ENCODE results near the gene CD164L2. TPM values are rescaled to one million over a fixed set of nuclear protein-coding genes. Genes with fewer than 3 reads are reported as not detected.

Gene CD164L2
- total RNA-seq, 1 donor from 2014 or later = not detected

GRCh38 chr1:27380766-27381733 lies 2.1 kb downstream of the CD164L2 start:
- DNase-seq = no peak
- Mint-ChIP-seq H3K36me3 (ENCODE audit: unreplicated experiment) (no peaks in the 10 kb centered on the region), H3K4me3 (ENCODE audit: unreplicated experiment) (no peak overlapping the region), H3K4me1 (ENCODE audit: low read depth, unreplicated experiment) (peaks cover 4% of the 10 kb centered on the region), H3K27me3 (ENCODE audit: unreplicated experiment) (peaks cover 10% of the 10 kb centered on the region), H3K9me3 (ENCODE audit: unreplicated experiment) (peaks cover 4% of the 10 kb centered on the region), H3K27ac (ENCODE audit: unreplicated experiment) (no peak overlapping the region)
- TF ChIP-seq, protein P1, sequence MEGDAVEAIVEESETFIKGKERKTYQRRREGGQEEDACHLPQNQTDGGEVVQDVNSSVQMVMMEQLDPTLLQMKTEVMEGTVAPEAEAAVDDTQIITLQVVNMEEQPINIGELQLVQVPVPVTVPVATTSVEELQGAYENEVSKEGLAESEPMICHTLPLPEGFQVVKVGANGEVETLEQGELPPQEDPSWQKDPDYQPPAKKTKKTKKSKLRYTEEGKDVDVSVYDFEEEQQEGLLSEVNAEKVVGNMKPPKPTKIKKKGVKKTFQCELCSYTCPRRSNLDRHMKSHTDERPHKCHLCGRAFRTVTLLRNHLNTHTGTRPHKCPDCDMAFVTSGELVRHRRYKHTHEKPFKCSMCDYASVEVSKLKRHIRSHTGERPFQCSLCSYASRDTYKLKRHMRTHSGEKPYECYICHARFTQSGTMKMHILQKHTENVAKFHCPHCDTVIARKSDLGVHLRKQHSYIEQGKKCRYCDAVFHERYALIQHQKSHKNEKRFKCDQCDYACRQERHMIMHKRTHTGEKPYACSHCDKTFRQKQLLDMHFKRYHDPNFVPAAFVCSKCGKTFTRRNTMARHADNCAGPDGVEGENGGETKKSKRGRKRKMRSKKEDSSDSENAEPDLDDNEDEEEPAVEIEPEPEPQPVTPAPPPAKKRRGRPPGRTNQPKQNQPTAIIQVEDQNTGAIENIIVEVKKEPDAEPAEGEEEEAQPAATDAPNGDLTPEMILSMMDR (IDR thresholded peaks at IDR 0.05; ENCODE audit: partially characterized antibody, unreplicated experiment) = no peak

- Mint-ChIP-seq H3K27ac (ENCODE audit: unreplicated experiment) (no peak overlapping the region), H3K4me1 (ENCODE audit: low read depth, unreplicated experiment) (peaks cover 4% of the 10 kb centered on the region), H3K36me3 (ENCODE audit: unreplicated experiment) (no peaks in the 10 kb centered on the region), H3K4me3 (ENCODE audit: unreplicated experiment) (no peak overlapping the region), H3K9me3 (ENCODE audit: unreplicated experiment) (peaks cover 3% of the 10 kb centered on the region), H3K27me3 (ENCODE audit: unreplicated experiment) (peaks cover 10% of the 10 kb centered on the region)
- TF ChIP-seq, protein P1 (IDR thresholded peaks at IDR 0.05; ENCODE audit: partially characterized antibody, unreplicated experiment) = no peak
- no peak for DNase-seq
Measured at GRCh38 chr1:27380224-27380623, 2.9 kb downstream of the CD164L2 start.

GRCh38 chr1:27379564-27380122 lies 3.5 kb downstream of the CD164L2 start:
- peaks cover 10% of the 10 kb centered on the region for H3K27me3 Mint-ChIP-seq (ENCODE audit: unreplicated experiment)
- peaks cover 4% of the 10 kb centered on the region for H3K4me1 Mint-ChIP-seq (ENCODE audit: low read depth, unreplicated experiment)
- peaks cover 3% of the 10 kb centered on the region for H3K9me3 Mint-ChIP-seq (ENCODE audit: unreplicated experiment)
- H3K4me3 Mint-ChIP-seq (ENCODE audit: unreplicated experiment) = no peak overlapping the region
- H3K36me3 Mint-ChIP-seq (ENCODE audit: unreplicated experiment) = no peaks in the 10 kb centered on the region
- TF ChIP-seq, protein P1 (IDR thresholded peaks at IDR 0.05; ENCODE audit: partially characterized antibody, unreplicated experiment) = no peak
- no peak for DNase-seq
- H3K27ac Mint-ChIP-seq (ENCODE audit: unreplicated experiment) = no peak overlapping the region

DNA sequence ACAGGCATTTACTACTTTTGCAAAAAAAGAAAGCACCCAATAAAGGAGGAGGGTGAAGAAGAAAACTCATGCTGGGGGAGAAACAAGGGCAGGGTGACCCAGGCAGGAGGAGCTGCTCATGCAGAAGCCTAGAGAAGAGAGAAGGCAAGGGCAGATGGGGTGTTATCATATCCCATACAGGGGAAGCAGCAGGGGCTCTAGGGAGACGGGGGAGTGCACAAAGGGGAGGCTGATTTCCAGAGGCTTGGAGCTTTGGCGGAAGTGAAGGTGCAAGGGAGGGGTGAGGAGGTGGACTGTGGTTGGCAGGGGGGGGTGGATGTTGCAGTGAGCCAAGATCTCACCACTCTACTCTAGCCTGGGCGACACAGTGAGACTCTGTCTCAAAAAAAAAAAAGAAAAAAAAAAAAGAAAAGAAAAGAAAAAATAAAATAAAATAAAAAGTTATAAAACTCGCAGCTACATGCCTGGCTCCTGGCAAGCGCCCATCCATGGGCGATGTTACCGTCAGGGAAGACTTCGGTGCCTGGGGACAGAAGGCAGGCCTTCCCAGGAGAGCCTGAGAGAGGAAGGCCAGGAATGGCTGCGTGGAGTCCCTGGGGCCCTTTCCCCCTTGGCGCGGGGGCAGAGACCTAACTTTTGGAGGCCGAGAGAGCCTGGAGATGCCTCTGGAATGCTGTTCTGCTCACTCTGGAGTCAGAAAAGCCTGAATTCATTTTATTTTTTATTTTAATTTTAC lies 5.2 kb downstream of the CD164L2 start:
- peaks cover 3% of the 10 kb centered on the region for H3K9me3 Mint-ChIP-seq (ENCODE audit: unreplicated experiment)
- TF ChIP-seq, protein P1 (IDR thresholded peaks at IDR 0.05; ENCODE audit: partially characterized antibody, unreplicated experiment) = no peak
- H3K27me3 Mint-ChIP-seq (ENCODE audit: unreplicated experiment) = peaks cover 10% of the 10 kb centered on the region
- no peaks in the 10 kb centered on the region for H3K36me3 Mint-ChIP-seq (ENCODE audit: unreplicated experiment)
- H3K27ac Mint-ChIP-seq (ENCODE audit: unreplicated experiment) = peak overlapping the region; percentile 33
- no peak overlapping the region for H3K4me3 Mint-ChIP-seq (ENCODE audit: unreplicated experiment)
- H3K4me1 Mint-ChIP-seq (ENCODE audit: low read depth, unreplicated experiment) = peaks cover 4% of the 10 kb centered on the region
- no peak for DNase-seq

Data from glutamatergic neuron (in vitro differentiated cells).